Peyer's patch (tissue), 4 donors: ENCODE data around the gene ALDOB. TPM values are rescaled to one million over a fixed set of nuclear protein-coding genes. Genes with fewer than 3 reads are reported as not detected.

ENCODE experiments used
- DNase-seq, 3 donors: peaks; one replicate each; pipeline ENCODE4 v3.0.0-alpha.2; 2017 to 2019
- H3K27ac ChIP-seq, 4 donors: fragments of 200-600 bp; sonication (generic); one replicate each; pipeline ENCODE4 v1.5.1; 2016 to 2019
- H3K27me3 ChIP-seq, 2 donors: fragments of 200-600 bp; sonication (generic); one replicate each; pipeline ENCODE4 v1.5.1; 2019
- H3K36me3 ChIP-seq, 3 donors: fragments of 200-600 bp; sonication (generic); one replicate each; pipeline ENCODE4 v1.5.1; 2016 to 2019
- H3K4me1 ChIP-seq, 4 donors: fragments of 200-600 bp; sonication (generic); one replicate each; pipeline ENCODE4 v1.5.1; 2016 to 2019
- H3K4me3 ChIP-seq, 4 donors: fragments of 200-600 bp; sonication (generic); 1 replicate in 3 of 4; 2 replicates in 1 of 4; pipeline ENCODE4 v1.5.1; 2016 to 2019; ENCODE audit warnings: mild to moderate bottlenecking in 1 of 4
- H3K9me3 ChIP-seq, 4 donors: fragments of 200-600 bp; sonication (generic); one replicate each; pipeline ENCODE4 v1.5.1; 2016 to 2019; ENCODE audit warnings: mild to moderate bottlenecking in 1 of 4
- POLR2A ChIP-seq, 2 donors: fragments of 450-650 bp; IDR thresholded peaks; one replicate each; pipeline ENCODE4 v1.5.1; 2017; ENCODE audit warnings: antibody characterized with exemption in 2 of 2, mild to moderate bottlenecking in 2 of 2, moderate library complexity in 2 of 2
- total RNA-seq, 4 donors: library from RNA; depleted of rRNA; stranded (reverse); fragments of >200 nt; gene quantifications; one replicate each; pipeline ENCODE4 v1.1.0, GENCODE V29; 2016
- TF ChIP-seq, protein P1 (sequence below), 6 experiments: fragments of 450-650 bp in 4 of 6; fragments of 200-600 bp in 2 of 6; sonication (generic) in 1 of 6; IDR thresholded peaks; one replicate each; pipeline ENCODE4 v1.5.1; 2017 to 2019; ENCODE audit warnings: antibody characterized with exemption in 6 of 6, mild to moderate bottlenecking in 3 of 6, moderate library complexity in 1 of 6

Gene ALDOB
- total RNA-seq, 4 donors from 2014 or later, result 852 to 11,538 (median 10,067) TPM

DNA sequence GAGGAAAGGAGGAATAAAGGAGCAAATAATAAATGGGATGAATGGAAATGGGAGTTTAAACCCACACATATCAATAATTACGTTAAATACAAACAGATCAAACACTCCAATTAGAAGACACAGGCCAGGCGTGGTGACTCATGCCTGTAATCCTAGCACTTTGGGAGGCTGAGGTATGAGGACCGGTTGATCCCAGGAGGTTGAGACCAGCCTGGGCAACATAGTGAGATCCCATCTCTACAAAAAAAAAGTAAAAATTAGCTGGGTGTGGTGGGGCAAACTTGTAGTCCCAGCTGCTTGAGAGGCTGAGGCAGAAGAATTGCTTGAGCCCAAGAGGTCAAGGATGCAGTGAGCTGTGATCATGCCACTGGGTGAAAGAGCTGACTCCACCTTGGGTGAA, 54.5 kb downstream of the ALDOB start:
- TF ChIP-seq POLR2A (IDR thresholded peaks at IDR 0.05), result no peak
- TF ChIP-seq, protein P1, sequence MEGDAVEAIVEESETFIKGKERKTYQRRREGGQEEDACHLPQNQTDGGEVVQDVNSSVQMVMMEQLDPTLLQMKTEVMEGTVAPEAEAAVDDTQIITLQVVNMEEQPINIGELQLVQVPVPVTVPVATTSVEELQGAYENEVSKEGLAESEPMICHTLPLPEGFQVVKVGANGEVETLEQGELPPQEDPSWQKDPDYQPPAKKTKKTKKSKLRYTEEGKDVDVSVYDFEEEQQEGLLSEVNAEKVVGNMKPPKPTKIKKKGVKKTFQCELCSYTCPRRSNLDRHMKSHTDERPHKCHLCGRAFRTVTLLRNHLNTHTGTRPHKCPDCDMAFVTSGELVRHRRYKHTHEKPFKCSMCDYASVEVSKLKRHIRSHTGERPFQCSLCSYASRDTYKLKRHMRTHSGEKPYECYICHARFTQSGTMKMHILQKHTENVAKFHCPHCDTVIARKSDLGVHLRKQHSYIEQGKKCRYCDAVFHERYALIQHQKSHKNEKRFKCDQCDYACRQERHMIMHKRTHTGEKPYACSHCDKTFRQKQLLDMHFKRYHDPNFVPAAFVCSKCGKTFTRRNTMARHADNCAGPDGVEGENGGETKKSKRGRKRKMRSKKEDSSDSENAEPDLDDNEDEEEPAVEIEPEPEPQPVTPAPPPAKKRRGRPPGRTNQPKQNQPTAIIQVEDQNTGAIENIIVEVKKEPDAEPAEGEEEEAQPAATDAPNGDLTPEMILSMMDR (IDR thresholded peaks at IDR 0.05), result no peak
- Histone ChIP-seq H3K4me1 (no peaks in the 10 kb centered on the region), H3K27me3 (no peaks in the 10 kb centered on the region), H3K4me3 (no peak overlapping the region), H3K36me3 (no peaks in the 10 kb centered on the region), H3K9me3 (peaks cover 0 to 10% (median 0%) of the 10 kb centered on the region in 4 donors), H3K27ac (no peak overlapping the region)
- DNase-seq, result no peak

DNA sequence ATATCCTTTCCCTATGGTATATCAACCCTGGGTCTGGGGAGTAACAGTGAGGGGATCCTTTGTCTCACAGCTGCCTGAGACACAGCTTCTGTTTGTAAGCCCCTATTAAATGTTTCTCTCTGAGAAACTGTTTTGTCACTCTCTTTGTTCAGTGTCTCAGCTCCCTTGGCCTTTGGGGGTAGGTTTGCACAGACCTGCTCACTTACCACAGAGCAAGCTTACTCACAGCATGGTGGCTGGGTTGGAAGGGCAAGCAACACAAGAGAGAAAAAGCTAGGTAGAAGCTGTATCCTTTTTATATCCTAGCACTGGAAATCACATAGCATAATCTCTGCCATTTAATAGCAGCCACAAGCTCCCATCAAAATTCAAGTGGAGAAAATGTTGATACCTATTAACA, 55.3 kb downstream of the ALDOB start:
- Histone ChIP-seq H3K36me3 (no peaks in the 10 kb centered on the region), H3K4me3 (no peak overlapping the region), H3K27ac (no peak overlapping the region), H3K9me3 (peaks cover 0 to 7% (median 0%) of the 10 kb centered on the region in 4 donors), H3K4me1 (no peaks in the 10 kb centered on the region), H3K27me3 (no peaks in the 10 kb centered on the region)
- DNase-seq, result no peak
- TF ChIP-seq, protein P1 (IDR thresholded peaks at IDR 0.05), result no peak

DNA sequence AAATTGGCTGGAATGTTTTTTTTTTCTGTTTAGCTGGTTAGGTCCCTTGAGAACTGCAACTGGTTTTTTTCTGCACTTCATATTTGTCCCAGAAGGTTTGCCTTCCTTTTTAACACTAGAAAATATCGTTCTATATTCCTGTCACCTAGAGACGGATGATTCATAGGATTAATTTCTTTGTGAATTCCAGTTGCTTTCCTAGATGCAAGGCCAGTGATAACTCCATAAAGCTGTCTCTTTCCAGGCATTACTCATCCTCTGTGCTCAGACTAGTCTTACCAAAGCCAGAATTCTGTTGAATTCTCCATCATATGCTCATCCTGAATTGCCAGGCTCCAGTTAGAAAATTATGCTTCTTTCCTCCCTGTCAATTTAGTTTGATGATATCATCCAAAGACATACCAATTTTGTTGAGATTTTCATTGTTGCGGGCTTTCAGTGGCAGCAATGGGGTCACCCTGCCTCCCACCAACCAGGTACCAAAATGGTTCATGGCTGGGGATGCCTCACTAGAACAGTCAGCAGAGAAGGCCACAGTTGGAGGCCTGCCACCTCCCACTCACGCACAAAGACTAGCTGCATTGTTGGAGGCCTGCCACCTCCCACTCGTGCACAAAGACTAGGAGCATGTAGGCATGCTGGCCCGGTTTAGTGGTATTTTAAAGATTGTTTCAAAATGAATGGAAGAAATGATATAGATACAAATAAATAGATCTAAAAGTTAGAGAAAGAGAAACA, 59.3 kb downstream of the ALDOB start:
- no peak for TF ChIP-seq POLR2A (IDR thresholded peaks at IDR 0.05)
- TF ChIP-seq, protein P1 (IDR thresholded peaks at IDR 0.05), result no peak
- H3K27ac ChIP-seq, result no peak overlapping the region
- H3K9me3 ChIP-seq, result no peaks in the 10 kb centered on the region
- no peak for DNase-seq
- H3K36me3 ChIP-seq, result no peaks in the 10 kb centered on the region
- H3K4me3 ChIP-seq, result no peak overlapping the region
- H3K4me1 ChIP-seq, result no peaks in the 10 kb centered on the region
- no peaks in the 10 kb centered on the region for H3K27me3 ChIP-seq

DNA sequence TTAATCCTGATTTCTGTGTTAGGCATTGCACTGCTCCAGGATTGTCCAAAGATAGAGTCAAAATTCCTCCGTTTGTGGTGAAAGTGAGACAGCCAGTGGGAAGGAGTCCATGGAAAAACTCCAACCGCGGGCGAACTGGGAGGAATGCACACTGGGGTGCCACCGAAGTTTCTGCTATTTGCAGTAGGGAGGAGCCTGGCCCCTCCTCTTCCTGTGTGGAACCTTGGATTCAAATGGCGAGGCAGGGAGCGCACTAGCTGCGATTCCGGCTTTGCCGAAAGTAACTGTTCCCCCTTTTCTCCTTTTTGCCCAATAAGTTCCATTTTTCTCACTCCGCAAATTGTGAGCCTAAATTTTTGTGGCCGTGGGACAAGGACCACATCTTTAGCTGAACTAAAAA, 60.0 kb downstream of the ALDOB start:
- H3K27ac ChIP-seq, result no peak overlapping the region
- no peaks in the 10 kb centered on the region for H3K27me3 ChIP-seq
- no peaks in the 10 kb centered on the region for H3K9me3 ChIP-seq
- TF ChIP-seq, protein P1 (IDR thresholded peaks at IDR 0.05), result no peak
- TF ChIP-seq POLR2A (IDR thresholded peaks at IDR 0.05), result no peak
- DNase-seq, result no peak
- H3K4me1 ChIP-seq, result no peaks in the 10 kb centered on the region
- no peaks in the 10 kb centered on the region for H3K36me3 ChIP-seq
- no peak overlapping the region for H3K4me3 ChIP-seq

- no peak for DNase-seq
- no peak overlapping the region for H3K27ac ChIP-seq
- H3K4me1 ChIP-seq, result no peaks in the 10 kb centered on the region
- TF ChIP-seq POLR2A (IDR thresholded peaks at IDR 0.05), result no peak
- TF ChIP-seq, protein P1 (IDR thresholded peaks at IDR 0.05), result no peak
- H3K9me3 ChIP-seq, result no peaks in the 10 kb centered on the region
- no peaks in the 10 kb centered on the region for H3K27me3 ChIP-seq
- H3K36me3 ChIP-seq, result no peaks in the 10 kb centered on the region
- no peak overlapping the region for H3K4me3 ChIP-seq
Observed at GRCh38 chr9:101372327-101373118, 63.1 kb downstream of the ALDOB start.
